H9 (cell line): ENCODE data around the gene CFDP1. TPM values are rescaled to one million over a fixed set of nuclear protein-coding genes. Genes with fewer than 3 reads are reported as not detected.

ENCODE experiments used
- DNase-seq: peaks from one replicate; pipeline ENCODE4 v3.0.0-alpha.2; 2017
- H2AFZ ChIP-seq: one replicate; pipeline ENCODE4 v1.6.1; 2013; ENCODE audit warnings: mild to moderate bottlenecking, low read length, control low read depth, moderate library complexity
- H2AK5ac ChIP-seq: 2 replicates; pipeline ENCODE4 v1.6.1; 2013; ENCODE audit warnings: low read length, control low read depth, mixed read lengths; ENCODE audit not compliant: insufficient read length
- H2BK120ac ChIP-seq: one replicate; pipeline ENCODE4 v1.6.1; 2013; ENCODE audit warnings: low read depth, mild to moderate bottlenecking, low read length, control low read depth, inconsistent platforms; ENCODE audit not compliant: poor library complexity, severe bottlenecking
- H2BK12ac ChIP-seq: 2 replicates; pipeline ENCODE4 v1.6.1; 2013; ENCODE audit warnings: low read length, control low read depth, mixed read lengths, low read depth; ENCODE audit not compliant: insufficient read length
- H2BK15ac ChIP-seq: 2 replicates; pipeline ENCODE4 v1.6.1; 2013; ENCODE audit warnings: low read depth, low read length, control low read depth
- H2BK20ac ChIP-seq: one replicate; pipeline ENCODE4 v1.6.1; 2013; ENCODE audit warnings: low read depth, mild to moderate bottlenecking, low read length, control low read depth, inconsistent platforms; ENCODE audit not compliant: poor library complexity, severe bottlenecking
- H2BK5ac ChIP-seq: 2 replicates; pipeline ENCODE4 v1.6.1; 2013; ENCODE audit warnings: low read length, control low read depth, mixed read lengths; ENCODE audit not compliant: insufficient read length
- H3K14ac ChIP-seq: 2 replicates; pipeline ENCODE4 v1.6.1; 2013; ENCODE audit warnings: low read length, control low read depth; ENCODE audit not compliant: insufficient read depth
- H3K18ac ChIP-seq: 2 replicates; pipeline ENCODE4 v1.6.1; 2013; ENCODE audit warnings: low read depth, mild to moderate bottlenecking, mixed read lengths, low read length, control low read depth; ENCODE audit not compliant: insufficient read length
- H3K23ac ChIP-seq: 2 replicates; pipeline ENCODE4 v1.6.1; 2013; ENCODE audit warnings: low read length, control low read depth, mixed read lengths, low read depth; ENCODE audit not compliant: insufficient read length
- H3K23me2 ChIP-seq: 2 replicates; pipeline ENCODE4 v1.6.1; 2013; ENCODE audit warnings: low read depth, mild to moderate bottlenecking, mixed read lengths, low read length, control low read depth; ENCODE audit not compliant: insufficient read length, poor library complexity, severe bottlenecking
- H3K27ac ChIP-seq: 2 replicates; pipeline ENCODE4 v1.5.1; 2013; ENCODE audit warnings: low read length, control low read depth, mixed read lengths, low read depth; ENCODE audit not compliant: insufficient read length
- H3K27me3 ChIP-seq: 2 replicates; pipeline ENCODE4 v1.6.1; 2013; ENCODE audit warnings: low read length, control low read depth, inconsistent platforms; ENCODE audit not compliant: insufficient read depth
- H3K4ac ChIP-seq: 2 replicates; pipeline ENCODE4 v1.6.1; 2013; ENCODE audit warnings: low read depth, mild to moderate bottlenecking, control low read depth, inconsistent platforms, low read length, moderate library complexity
- H3K4me1 ChIP-seq: 2 replicates; pipeline ENCODE4 v1.6.1; 2013; ENCODE audit warnings: low read length, control low read depth, inconsistent platforms; ENCODE audit not compliant: insufficient read depth
- H3K4me2 ChIP-seq: 2 replicates; pipeline ENCODE4 v1.6.1; 2013; ENCODE audit warnings: low read length, control low read depth, mixed read lengths; ENCODE audit not compliant: insufficient read length, insufficient read depth
- H3K56ac ChIP-seq: 2 replicates; pipeline ENCODE4 v1.6.1; 2013; ENCODE audit warnings: low read depth, mild to moderate bottlenecking, mixed read lengths, low read length, control low read depth; ENCODE audit not compliant: insufficient read length
- H3K79me1 ChIP-seq: 2 replicates; pipeline ENCODE4 v1.6.1; 2013; ENCODE audit warnings: low read depth, mild to moderate bottlenecking, moderate library complexity, low read length, control low read depth, inconsistent platforms; ENCODE audit not compliant: insufficient read depth, poor library complexity, severe bottlenecking
- H3K79me2 ChIP-seq: 2 replicates; pipeline ENCODE4 v1.6.1; 2013; ENCODE audit warnings: low read length, control low read depth, inconsistent platforms; ENCODE audit not compliant: insufficient read depth
- H3K9ac ChIP-seq: 2 replicates; pipeline ENCODE4 v1.6.1; 2013; ENCODE audit warnings: low read length, control low read depth, mixed read lengths; ENCODE audit not compliant: insufficient read length; ENCODE audit errors: extremely low read depth
- H3K9me3 ChIP-seq: one replicate; pipeline ENCODE4 v1.6.1; 2013; ENCODE audit warnings: low read depth, low read length, inconsistent platforms; ENCODE audit not compliant: control insufficient read depth
- H3T11ph ChIP-seq: one replicate; pipeline ENCODE4 v1.6.1; 2013; ENCODE audit warnings: mild to moderate bottlenecking, low read length, control low read depth, inconsistent platforms
- H4K20me1 ChIP-seq: one replicate; pipeline ENCODE4 v1.6.1; 2013; ENCODE audit not compliant: control insufficient read depth, insufficient read length, insufficient read depth
- H4K5ac ChIP-seq: 2 replicates; pipeline ENCODE4 v1.6.1; 2013; ENCODE audit warnings: low read depth, mild to moderate bottlenecking, mixed read lengths, low read length, control low read depth; ENCODE audit not compliant: insufficient read length
- H4K8ac ChIP-seq: replicated peaks from 2 replicates; pipeline ENCODE4 v1.6.1; 2013; ENCODE audit warnings: low read length, control low read depth, mixed read lengths, low read depth; ENCODE audit not compliant: insufficient read length
- H4K91ac ChIP-seq: 2 replicates; pipeline ENCODE4 v1.6.1; 2013; ENCODE audit warnings: low read depth, mild to moderate bottlenecking, moderate library complexity, mixed read lengths, low read length, control low read depth; ENCODE audit not compliant: insufficient read length
- H3K27ac Mint-ChIP-seq, 3 experiments: 2 replicates in 2 of 3; 3 replicates in 1 of 3; pipeline ENCODE4 v1.8.0; 2020 to 2021; ENCODE audit warnings: mixed read lengths in 3 of 3, mild to moderate bottlenecking in 1 of 3, moderate library complexity in 1 of 3
- H3K27me3 Mint-ChIP-seq: 2 replicates; pipeline ENCODE4 v1.8.0; 2021; ENCODE audit warnings: low read depth, mild to moderate bottlenecking, moderate library complexity, mixed read lengths
- H3K36me3 Mint-ChIP-seq, 3 experiments: 2 replicates in 2 of 3; 3 replicates in 1 of 3; pipeline ENCODE4 v1.8.0; 2020 to 2021; ENCODE audit warnings: low read depth in 3 of 3, mixed read lengths in 3 of 3; ENCODE audit not compliant: insufficient read depth in 1 of 3
- H3K4me1 Mint-ChIP-seq, 2 experiments: 2 replicates each; pipeline ENCODE4 v1.8.0; 2020; ENCODE audit warnings: mixed read lengths in 2 of 2
- H3K4me3 Mint-ChIP-seq, 2 experiments: 2 replicates in 1 of 2; 3 replicates in 1 of 2; pipeline ENCODE4 v1.8.0; 2020 to 2021; ENCODE audit warnings: mild to moderate bottlenecking in 2 of 2, mixed read lengths in 2 of 2, moderate library complexity in 1 of 2
- H3K9me3 Mint-ChIP-seq, 2 experiments: 2 replicates in 1 of 2; 3 replicates in 1 of 2; pipeline ENCODE4 v1.8.0; 2020; ENCODE audit warnings: mild to moderate bottlenecking in 2 of 2, mixed read lengths in 2 of 2, moderate library complexity in 1 of 2
- WGBS: extraction: QIAGEN DNeasy Blood & Tissue Kit; methylation state at CpG from one replicate; pipeline ENCODE4 v1.1.7; 2013; ENCODE audit warnings: missing lambda C conversion rate, low lambda C conversion rate, mixed read lengths; ENCODE audit not compliant: insufficient read length; ENCODE audit errors: extremely low coverage; 5-methylcytosine and 5-hydroxymethylcytosine counted together
- total RNA-seq: library from RNA; stranded (reverse); gene quantifications from 2 replicates; pipeline ENCODE4 v1.2.1, GENCODE V29; 2021
- TF ChIP-seq, protein P1 (sequence below): fragments of 200-600 bp; sonication (generic); conservative IDR thresholded peaks from 3 replicates; pipeline ENCODE4 v1.8.0; 2021; ENCODE audit warnings: antibody characterized with exemption, mild to moderate bottlenecking

Gene CFDP1
- total RNA-seq, 1 experiment from 2014 or later = 89.2 TPM

GRCh38 chr16:75402821-75403475, 30.4 kb downstream of the CFDP1 start:
- H2BK5ac ChIP-seq = no peak overlapping the region
- no peak for DNase-seq
- no peak overlapping the region for H3K4me3 Mint-ChIP-seq
- H3K79me1 ChIP-seq = no peaks in the 10 kb centered on the region
- H4K8ac ChIP-seq = no peak overlapping the region
- no peaks in the 10 kb centered on the region for H4K20me1 ChIP-seq
- no peaks in the 10 kb centered on the region for H3K79me2 ChIP-seq
- no peaks in the 10 kb centered on the region for H3K27me3 ChIP-seq
- H3K4ac ChIP-seq = no peak overlapping the region
- no peak overlapping the region for H2BK15ac ChIP-seq
- no peaks in the 10 kb centered on the region for H3K9me3 ChIP-seq
- no peak overlapping the region for H4K5ac ChIP-seq
- no peak overlapping the region for H3K9ac ChIP-seq
- H3K27ac ChIP-seq = no peak overlapping the region
- no peak overlapping the region for H2BK12ac ChIP-seq
- H3K36me3 Mint-ChIP-seq = peaks cover 15 to 33% (median 30%) of the 10 kb centered on the region in 3 experiments
- no peak overlapping the region for H3K23ac ChIP-seq
- no peaks in the 10 kb centered on the region for H3K23me2 ChIP-seq
- no CpG with 5 or more reads among the region's 3 CpGs for WGBS
- H3K27me3 Mint-ChIP-seq = no peaks in the 10 kb centered on the region
- H3K9me3 Mint-ChIP-seq = no peaks in the 10 kb centered on the region
- H2BK120ac ChIP-seq = no peak overlapping the region
- H3K18ac ChIP-seq = no peak overlapping the region
- H4K91ac ChIP-seq = no peak overlapping the region
- TF ChIP-seq, protein P1, sequence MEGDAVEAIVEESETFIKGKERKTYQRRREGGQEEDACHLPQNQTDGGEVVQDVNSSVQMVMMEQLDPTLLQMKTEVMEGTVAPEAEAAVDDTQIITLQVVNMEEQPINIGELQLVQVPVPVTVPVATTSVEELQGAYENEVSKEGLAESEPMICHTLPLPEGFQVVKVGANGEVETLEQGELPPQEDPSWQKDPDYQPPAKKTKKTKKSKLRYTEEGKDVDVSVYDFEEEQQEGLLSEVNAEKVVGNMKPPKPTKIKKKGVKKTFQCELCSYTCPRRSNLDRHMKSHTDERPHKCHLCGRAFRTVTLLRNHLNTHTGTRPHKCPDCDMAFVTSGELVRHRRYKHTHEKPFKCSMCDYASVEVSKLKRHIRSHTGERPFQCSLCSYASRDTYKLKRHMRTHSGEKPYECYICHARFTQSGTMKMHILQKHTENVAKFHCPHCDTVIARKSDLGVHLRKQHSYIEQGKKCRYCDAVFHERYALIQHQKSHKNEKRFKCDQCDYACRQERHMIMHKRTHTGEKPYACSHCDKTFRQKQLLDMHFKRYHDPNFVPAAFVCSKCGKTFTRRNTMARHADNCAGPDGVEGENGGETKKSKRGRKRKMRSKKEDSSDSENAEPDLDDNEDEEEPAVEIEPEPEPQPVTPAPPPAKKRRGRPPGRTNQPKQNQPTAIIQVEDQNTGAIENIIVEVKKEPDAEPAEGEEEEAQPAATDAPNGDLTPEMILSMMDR = peak; percentile 80
- H2AK5ac ChIP-seq = no peak overlapping the region
- H3K4me1 Mint-ChIP-seq = no peaks in the 10 kb centered on the region
- H3K27ac Mint-ChIP-seq = no peak overlapping the region
- H3K56ac ChIP-seq = no peak overlapping the region
- H3K4me1 ChIP-seq = no peaks in the 10 kb centered on the region
- H2BK20ac ChIP-seq = no peak overlapping the region
- H2AFZ ChIP-seq = no peak overlapping the region
- no peak overlapping the region for H3K14ac ChIP-seq
- H3K4me2 ChIP-seq = no peak overlapping the region
- no peak overlapping the region for H3T11ph ChIP-seq
